GM20000 (cell line): Measurements from ENCODE around the gene ITIH6.

Source experiments
- DNase-seq: peaks from one replicate; pipeline ENCODE4 v3.0.0; 2012; ENCODE audit warnings: low spot score
- CTCF ChIP-seq: IDR thresholded peaks from 2 replicates; pipeline ENCODE4 v1.5.1; 2012; ENCODE audit warnings: mild to moderate bottlenecking, control low read depth; ENCODE audit errors: extremely low read depth, missing control alignments

The ITIH6 gene

DNA sequence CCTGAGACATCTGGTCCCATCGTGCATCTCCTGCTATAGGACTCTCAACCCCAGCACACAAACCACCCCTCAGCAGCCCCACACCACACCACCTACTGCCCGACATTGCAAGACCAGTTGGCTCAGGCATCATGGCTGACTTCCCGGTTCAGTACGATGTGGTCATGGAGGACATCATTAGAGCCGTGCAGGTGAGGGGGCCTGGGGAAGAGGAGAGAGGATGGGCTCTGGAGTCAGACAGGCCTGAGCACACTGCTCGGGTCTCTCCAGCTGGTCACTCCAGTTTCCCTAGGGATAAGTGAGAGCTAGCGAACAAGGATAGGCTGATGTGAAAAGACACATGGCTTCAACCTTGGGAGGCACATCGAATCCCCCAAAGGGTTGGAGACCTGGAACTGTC is 26.7 kb upstream of the ITIH6 start:
- no peak for TF ChIP-seq CTCF
- no peak for DNase-seq

DNA sequence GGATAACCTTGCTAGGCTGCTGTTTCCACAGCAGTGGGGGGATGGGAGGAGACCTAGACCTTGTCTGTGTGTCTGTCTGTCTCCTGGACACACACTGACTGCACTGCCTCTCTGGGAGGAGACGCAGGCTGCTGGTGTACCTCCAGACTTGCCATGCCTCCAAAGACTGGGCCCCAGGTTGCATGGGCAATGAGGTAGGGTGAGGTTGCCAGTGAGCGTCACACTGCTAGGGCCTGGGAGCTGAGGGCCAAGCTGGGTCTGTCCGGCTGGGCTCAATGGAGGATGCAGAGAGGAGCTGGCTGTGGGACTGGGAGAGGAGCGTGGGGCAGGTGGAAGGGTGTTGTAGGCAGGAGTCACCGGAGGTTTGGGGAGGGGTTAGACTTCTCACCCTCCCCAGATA is 26.1 kb upstream of the ITIH6 start:
- TF ChIP-seq CTCF = no peak
- no peak for DNase-seq

DNA sequence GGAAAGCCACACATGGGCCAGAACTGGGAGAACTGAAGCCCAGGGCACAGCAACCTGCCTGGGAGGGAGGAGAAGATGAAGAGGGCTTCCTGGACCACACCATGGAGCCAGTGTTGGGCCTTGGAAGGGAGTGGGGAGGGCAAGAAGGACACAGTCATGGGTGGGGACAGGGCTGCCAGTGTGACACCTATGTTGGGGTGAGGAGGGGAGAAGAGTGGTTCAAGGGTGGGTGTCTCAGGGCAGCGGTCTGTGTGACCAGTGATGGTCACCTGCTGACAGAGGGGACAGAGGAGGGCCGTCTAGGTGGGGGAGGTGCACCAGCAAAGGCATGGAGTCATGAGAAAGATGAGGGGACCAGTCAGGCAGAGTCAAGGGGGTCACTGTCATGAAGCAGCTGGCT is 23.3 kb upstream of the ITIH6 start:
- TF ChIP-seq CTCF = no peak

GRCh38 chrX:54820737-54821136 is 22.7 kb upstream of the ITIH6 start:
- no peak for TF ChIP-seq CTCF
- DNase-seq = no peak

More for the DNA sequence above, 23.3 kb upstream of the ITIH6 start:
- no peak for DNase-seq

DNA sequence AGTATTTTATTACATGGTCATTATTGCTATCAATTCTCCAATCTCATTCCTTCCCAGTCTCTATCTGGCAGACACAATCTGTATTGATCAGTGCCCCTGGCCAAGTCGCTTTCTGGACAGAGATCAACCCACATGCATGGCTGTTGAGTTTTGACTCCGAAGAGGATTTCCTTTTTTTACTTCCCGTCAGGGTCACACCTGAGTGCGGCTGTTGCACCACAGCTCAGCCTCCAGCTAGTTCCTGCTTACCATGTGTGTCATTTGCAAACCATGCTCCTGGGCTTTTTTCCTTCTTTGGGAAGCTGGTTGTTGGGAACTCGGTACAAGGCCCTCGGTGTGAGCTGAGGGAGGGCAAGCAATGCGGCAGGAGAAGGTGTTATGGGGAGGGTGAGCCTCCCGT is 21.1 kb upstream of the ITIH6 start:
- TF ChIP-seq CTCF = no peak
- DNase-seq = no peak

GRCh38 chrX:54818221-54818620 is 20.2 kb upstream of the ITIH6 start:
- no peak for TF ChIP-seq CTCF
- no peak for DNase-seq

DNA sequence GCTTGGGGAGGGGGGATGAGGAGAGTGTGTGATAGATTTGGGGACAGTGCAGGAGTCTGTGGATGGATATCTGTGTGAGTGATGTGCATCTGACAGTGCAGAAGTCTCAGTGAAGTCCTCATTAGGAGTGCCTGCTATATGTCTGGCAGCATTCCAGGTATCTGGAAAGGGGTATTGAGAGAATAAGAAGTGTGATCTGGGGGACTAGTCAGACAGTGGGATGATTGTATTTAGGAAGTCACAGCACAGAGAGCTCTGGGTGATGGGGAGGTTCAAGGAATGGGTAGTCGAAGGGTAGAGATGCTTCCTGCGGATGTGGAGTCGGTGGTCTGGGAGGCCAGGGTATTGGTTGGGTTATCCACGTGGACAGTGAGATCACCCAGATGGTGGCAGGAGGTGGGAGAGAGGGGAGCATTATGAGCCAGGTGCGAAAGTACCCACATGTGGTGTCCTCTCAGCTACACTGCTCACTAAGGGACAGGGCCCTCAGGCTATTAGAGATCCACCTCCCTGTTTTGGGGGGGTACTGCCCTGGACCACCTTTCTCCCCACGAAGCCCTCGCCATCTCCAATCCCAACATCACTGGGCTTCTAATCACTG is 19.3 kb upstream of the ITIH6 start:
- DNase-seq = no peak
- no peak for TF ChIP-seq CTCF
